ENCODE measurements around the gene OVCA2. TPM values are rescaled to one million over a fixed set of nuclear protein-coding genes. Genes with fewer than 3 reads are reported as not detected.

The OVCA2 gene
- polyA plus RNA-seq, 1 donor (not counting 4 experiments of a cell fraction or from before 2014, with no cell fraction given) = 41.2 TPM

GRCh38 chr17:2025622-2026309 lies 16.1 kb upstream of the OVCA2 start:
- peaks cover 2% of the 10 kb centered on the region for H3K79me2 ChIP-seq (ENCODE audit: control insufficient read depth, insufficient read depth, low read length)
- H3K9me3 ChIP-seq (ENCODE audit: control insufficient read depth, low read depth, low read length) = no peaks in the 10 kb centered on the region
- no peak overlapping the region for H3K27ac ChIP-seq (ENCODE audit: control insufficient read depth, insufficient read depth, low read length)
- FAIRE-seq (peak; percentile 79), DNase-seq (ENCODE audit: low read depth, low spot score) (no peak)
- H3K9ac ChIP-seq (ENCODE audit: control insufficient read depth, extremely low read depth, insufficient read depth, low read length) = peak overlapping the region; percentile 33
- peak overlapping the region; percentile 59 to 71 (median 67) for H3K4me3 ChIP-seq (ENCODE audit: control insufficient read depth in 2 of 3, extremely low read depth in 1 of 3, insufficient read depth in 2 of 3, low read depth in 1 of 3, low read length in 3 of 3)
- H3K4me1 ChIP-seq (ENCODE audit: control insufficient read depth, extremely low read depth, insufficient read depth, low read length) = peaks cover 4% of the 10 kb centered on the region
- no peaks in the 10 kb centered on the region for H3K36me3 ChIP-seq (ENCODE audit: control insufficient read depth in 2 of 2, extremely low read depth in 1 of 2, insufficient read depth in 2 of 2, low read length in 2 of 2)
- no peaks in the 10 kb centered on the region for H4K20me1 ChIP-seq (ENCODE audit: control insufficient read depth, extremely low read depth, insufficient read depth, low read length)
- peaks cover 8% of the 10 kb centered on the region for H3K27me3 ChIP-seq (ENCODE audit: control insufficient read depth, extremely low read depth, insufficient read depth, low read length)
- peak overlapping the region; percentile 86 for H2AFZ ChIP-seq (ENCODE audit: control insufficient read depth, low read length)
- TF ChIP-seq EZH2 (IDR thresholded peaks at IDR 0.05; ENCODE audit: low read length) = no peak
- peak; percentile 84 to 91 (median 88) for TF ChIP-seq CTCF (optimal IDR thresholded peaks at IDR 0.05 in 1 of 3, IDR thresholded peaks at IDR 0.05 in 1 of 3, conservative IDR thresholded peaks at IDR 0.05 in 1 of 3; ENCODE audit: extremely low read depth in 1 of 3, insufficient read depth in 2 of 3, low read length in 3 of 3)
- no peaks in the 10 kb centered on the region for H3K9me1 ChIP-seq (ENCODE audit: control insufficient read depth, extremely low read depth, insufficient read depth, low read length)
- H3K4me2 ChIP-seq (ENCODE audit: control insufficient read depth, extremely low read depth, insufficient read depth, low read depth, low read length) = peak overlapping the region; percentile 73
- dilution Hi-C loops (cut with MboI; ENCODE audit: extremely low pct_ligation_motif_present, low sequenced_read_pairs) = no loop called here

- Histone ChIP-seq H3K9me1 (ENCODE audit: control insufficient read depth, extremely low read depth, insufficient read depth, low read length) (no peaks in the 10 kb centered on the region), H3K9me3 (ENCODE audit: control insufficient read depth, low read depth, low read length) (no peaks in the 10 kb centered on the region), H3K79me2 (ENCODE audit: control insufficient read depth, insufficient read depth, low read length) (peaks cover 5% of the 10 kb centered on the region), H3K36me3 (ENCODE audit: control insufficient read depth in 2 of 2, extremely low read depth in 1 of 2, insufficient read depth in 2 of 2, low read length in 2 of 2) (no peaks in the 10 kb centered on the region), H4K20me1 (ENCODE audit: control insufficient read depth, extremely low read depth, insufficient read depth, low read length) (no peaks in the 10 kb centered on the region), H3K4me3 (ENCODE audit: control insufficient read depth in 2 of 3, extremely low read depth in 1 of 3, insufficient read depth in 2 of 3, low read depth in 1 of 3, low read length in 3 of 3) (no peak overlapping the region), H3K27ac (ENCODE audit: control insufficient read depth, insufficient read depth, low read length) (no peak overlapping the region), H3K9ac (ENCODE audit: control insufficient read depth, extremely low read depth, insufficient read depth, low read length) (no peak overlapping the region), H3K27me3 (ENCODE audit: control insufficient read depth, extremely low read depth, insufficient read depth, low read length) (peaks cover 8% of the 10 kb centered on the region), H2AFZ (ENCODE audit: control insufficient read depth, low read length) (no peak overlapping the region), H3K4me1 (ENCODE audit: control insufficient read depth, extremely low read depth, insufficient read depth, low read length) (peaks cover 9% of the 10 kb centered on the region), H3K4me2 (ENCODE audit: control insufficient read depth, extremely low read depth, insufficient read depth, low read depth, low read length) (no peak overlapping the region)
- dilution Hi-C loops (cut with MboI; ENCODE audit: extremely low pct_ligation_motif_present, low sequenced_read_pairs) = no loop called here
- TF ChIP-seq CTCF (optimal IDR thresholded peaks at IDR 0.05 in 1 of 3, IDR thresholded peaks at IDR 0.05 in 1 of 3, conservative IDR thresholded peaks at IDR 0.05 in 1 of 3; ENCODE audit: extremely low read depth in 1 of 3, insufficient read depth in 2 of 3, low read length in 3 of 3) (no peak), EZH2 (IDR thresholded peaks at IDR 0.05; ENCODE audit: low read length) (no peak)
- DNase-seq (ENCODE audit: low read depth, low spot score) (no peak), FAIRE-seq (no peak)
Measured at GRCh38 chr17:2027528-2028233, 14.1 kb upstream of the OVCA2 start.

All from keratinocyte (primary cell).